ENCODE measurements around the gene ERICH3.

The ERICH3 gene

DNA sequence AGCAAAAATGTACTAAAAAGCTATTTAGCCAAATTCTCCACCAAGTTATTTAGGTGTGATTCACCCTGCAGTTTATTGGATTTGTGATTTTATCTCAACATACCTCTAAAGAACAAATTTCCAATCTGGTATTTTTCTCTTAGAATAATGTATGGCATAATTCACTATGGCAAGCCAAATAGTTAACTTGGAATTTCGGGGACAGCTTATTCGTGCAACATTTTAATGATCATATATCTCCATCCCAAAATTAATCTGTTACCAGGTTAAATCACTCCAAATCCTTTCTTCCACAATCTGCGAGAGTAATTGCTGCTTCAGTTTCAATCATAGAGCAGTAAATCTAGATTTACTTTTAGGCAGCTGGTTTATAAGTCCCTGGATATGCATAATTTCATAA lies 53.4 kb downstream of the ERICH3 start:
- no peaks in the 10 kb centered on the region for H3K9me3 ChIP-seq (ENCODE audit: control insufficient read depth in 1 of 2, low read length in 2 of 2)
- no peak overlapping the region for H3K27ac ChIP-seq (ENCODE audit: low read length)
- no peak overlapping the region for H3K4me3 ChIP-seq (ENCODE audit: low read depth in 1 of 2, low read length in 2 of 2)
- no peaks in the 10 kb centered on the region for H3K4me1 ChIP-seq (ENCODE audit: control insufficient read depth in 1 of 2, insufficient read depth in 2 of 2, low read length in 2 of 2)
- H3K36me3 ChIP-seq (ENCODE audit: control insufficient read depth in 1 of 2, insufficient read depth in 2 of 2, low read length in 2 of 2): no peaks in the 10 kb centered on the region
- H3K27me3 ChIP-seq (ENCODE audit: low read depth, low read length): no peaks in the 10 kb centered on the region

DNA sequence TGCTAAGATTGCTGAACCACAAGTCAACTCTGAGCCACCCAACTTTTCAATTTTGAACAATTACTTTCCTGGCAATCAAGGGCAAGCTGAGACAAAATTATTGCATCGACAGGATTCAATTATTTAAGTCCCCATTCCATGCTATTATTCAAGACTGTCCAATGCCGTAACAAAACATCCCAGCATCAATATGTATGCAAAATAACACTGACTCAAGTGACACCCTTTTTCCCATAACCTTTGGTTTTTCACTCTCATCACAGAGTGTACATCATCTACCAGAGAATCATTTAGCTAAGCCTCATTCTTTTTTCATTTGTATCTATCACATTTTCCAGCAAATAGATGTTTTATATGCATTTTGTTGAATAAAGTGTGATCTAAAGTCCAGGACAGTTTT lies 54.6 kb downstream of the ERICH3 start:
- Histone ChIP-seq H3K9me3 (ENCODE audit: control insufficient read depth in 1 of 2, low read length in 2 of 2) (no peaks in the 10 kb centered on the region), H3K27me3 (ENCODE audit: low read depth, low read length) (no peaks in the 10 kb centered on the region), H3K27ac (ENCODE audit: low read length) (no peak overlapping the region), H3K4me1 (ENCODE audit: control insufficient read depth in 1 of 2, insufficient read depth in 2 of 2, low read length in 2 of 2) (no peaks in the 10 kb centered on the region), H3K4me3 (ENCODE audit: low read depth in 1 of 2, low read length in 2 of 2) (no peak overlapping the region), H3K36me3 (ENCODE audit: control insufficient read depth in 1 of 2, insufficient read depth in 2 of 2, low read length in 2 of 2) (no peaks in the 10 kb centered on the region)

DNA sequence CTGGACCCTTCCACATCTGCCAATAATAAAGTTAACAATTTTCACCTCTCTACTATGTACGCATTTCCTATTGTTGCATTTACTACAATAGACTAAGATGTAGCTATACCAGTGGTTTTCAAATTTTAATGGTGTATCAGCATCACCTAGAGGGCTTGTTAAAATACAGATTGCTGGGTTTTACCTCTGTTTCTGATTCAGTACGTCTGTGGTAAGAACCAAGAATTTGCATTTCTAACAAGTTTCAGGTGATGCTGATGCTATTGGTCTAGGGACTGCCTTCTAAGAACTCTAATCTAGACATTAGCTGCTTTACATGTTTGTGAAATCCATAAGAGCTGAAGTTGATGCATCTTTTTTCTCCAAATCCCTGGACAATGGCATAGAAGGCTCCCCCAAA lies 59.7 kb downstream of the ERICH3 start:
- Histone ChIP-seq H3K9me3 (ENCODE audit: control insufficient read depth in 1 of 2, low read length in 2 of 2) (no peaks in the 10 kb centered on the region), H3K36me3 (ENCODE audit: control insufficient read depth in 1 of 2, insufficient read depth in 2 of 2, low read length in 2 of 2) (no peaks in the 10 kb centered on the region), H3K4me3 (ENCODE audit: low read depth in 1 of 2, low read length in 2 of 2) (no peak overlapping the region), H3K27ac (ENCODE audit: low read length) (no peak overlapping the region), H3K27me3 (ENCODE audit: low read depth, low read length) (no peaks in the 10 kb centered on the region), H3K4me1 (ENCODE audit: control insufficient read depth in 1 of 2, insufficient read depth in 2 of 2, low read length in 2 of 2) (no peaks in the 10 kb centered on the region)

DNA sequence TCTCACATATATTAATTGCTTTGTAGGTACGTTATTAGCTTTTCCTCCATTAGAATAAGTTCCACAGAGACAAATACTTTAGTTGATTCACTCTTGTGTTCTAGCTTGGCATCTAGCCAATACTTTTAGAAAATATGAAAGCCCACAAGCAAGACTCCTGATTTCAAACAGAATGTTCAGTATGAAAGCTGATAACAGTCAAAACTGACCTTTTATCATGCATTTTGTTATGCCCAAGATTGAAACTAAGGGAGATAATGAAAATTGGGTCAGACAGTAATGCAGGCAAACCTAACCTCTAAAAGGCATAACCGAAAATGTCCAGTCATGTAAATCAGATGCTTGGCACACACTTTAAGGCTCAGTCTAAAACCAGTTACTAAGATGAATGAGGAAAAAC lies 61.7 kb downstream of the ERICH3 start:
- Histone ChIP-seq H3K27me3 (ENCODE audit: low read depth, low read length) (no peaks in the 10 kb centered on the region), H3K9me3 (ENCODE audit: control insufficient read depth in 1 of 2, low read length in 2 of 2) (no peaks in the 10 kb centered on the region), H3K36me3 (ENCODE audit: control insufficient read depth in 1 of 2, insufficient read depth in 2 of 2, low read length in 2 of 2) (no peaks in the 10 kb centered on the region), H3K4me1 (ENCODE audit: control insufficient read depth in 1 of 2, insufficient read depth in 2 of 2, low read length in 2 of 2) (no peaks in the 10 kb centered on the region), H3K27ac (ENCODE audit: low read length) (no peak overlapping the region), H3K4me3 (ENCODE audit: low read depth in 1 of 2, low read length in 2 of 2) (no peak overlapping the region)

DNA sequence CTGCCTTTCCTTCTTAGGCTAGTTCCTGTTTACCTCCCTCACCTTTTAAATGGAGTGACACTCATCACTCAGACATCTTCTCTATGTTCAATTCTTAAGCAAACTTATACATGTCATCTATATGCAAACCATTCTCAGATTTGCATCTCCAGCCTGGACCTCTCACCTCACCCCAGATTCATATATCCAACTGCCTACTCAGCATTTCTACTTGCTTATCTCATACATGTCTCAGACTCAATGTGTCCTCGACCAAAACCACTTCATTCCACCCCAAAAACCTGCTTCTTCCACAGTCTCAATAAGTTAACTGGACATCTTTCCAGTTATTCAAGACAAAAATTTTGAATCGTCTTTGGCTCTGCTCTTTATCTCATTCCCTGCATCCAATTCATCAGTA lies 62.6 kb downstream of the ERICH3 start:
- H3K27ac ChIP-seq (ENCODE audit: low read length): no peak overlapping the region
- H3K4me3 ChIP-seq (ENCODE audit: low read depth in 1 of 2, low read length in 2 of 2): no peak overlapping the region
- no peaks in the 10 kb centered on the region for H3K9me3 ChIP-seq (ENCODE audit: control insufficient read depth in 1 of 2, low read length in 2 of 2)
- no peaks in the 10 kb centered on the region for H3K27me3 ChIP-seq (ENCODE audit: low read depth, low read length)
- H3K4me1 ChIP-seq (ENCODE audit: control insufficient read depth in 1 of 2, insufficient read depth in 2 of 2, low read length in 2 of 2): no peaks in the 10 kb centered on the region
- H3K36me3 ChIP-seq (ENCODE audit: control insufficient read depth in 1 of 2, insufficient read depth in 2 of 2, low read length in 2 of 2): no peaks in the 10 kb centered on the region

DNA sequence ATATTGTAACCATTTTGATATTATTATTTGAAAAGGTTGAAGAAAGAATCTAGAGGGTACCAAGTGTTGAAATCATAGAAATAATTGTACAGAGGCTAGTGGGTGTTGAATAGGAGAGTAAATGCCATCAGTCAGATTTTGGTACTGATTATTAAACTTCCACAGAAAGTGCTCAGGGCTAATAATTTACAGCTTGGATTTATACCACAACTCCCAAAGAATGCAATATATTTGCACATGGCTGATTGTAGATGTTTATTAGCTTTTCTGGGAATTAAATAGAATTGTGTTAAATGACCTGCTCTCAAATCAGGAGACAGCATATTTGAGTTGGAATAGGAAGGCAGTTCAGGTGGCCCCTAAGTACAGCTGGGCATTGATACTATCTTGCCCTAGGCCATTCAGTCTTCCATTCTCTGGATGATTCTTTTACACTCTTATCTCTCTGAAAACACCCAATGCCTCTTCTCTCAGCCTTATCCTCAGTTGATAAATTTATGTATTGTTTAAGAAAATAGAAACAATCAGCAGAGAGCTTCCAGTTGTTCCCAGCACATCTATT lies 63.7 kb downstream of the ERICH3 start:
- H3K4me1 ChIP-seq (ENCODE audit: control insufficient read depth in 1 of 2, insufficient read depth in 2 of 2, low read length in 2 of 2): no peaks in the 10 kb centered on the region
- no peak overlapping the region for H3K27ac ChIP-seq (ENCODE audit: low read length)
- no peaks in the 10 kb centered on the region for H3K9me3 ChIP-seq (ENCODE audit: control insufficient read depth in 1 of 2, low read length in 2 of 2)
- no peaks in the 10 kb centered on the region for H3K27me3 ChIP-seq (ENCODE audit: low read depth, low read length)
- H3K4me3 ChIP-seq (ENCODE audit: low read depth in 1 of 2, low read length in 2 of 2): no peak overlapping the region
- no peaks in the 10 kb centered on the region for H3K36me3 ChIP-seq (ENCODE audit: control insufficient read depth in 1 of 2, insufficient read depth in 2 of 2, low read length in 2 of 2)

DNA sequence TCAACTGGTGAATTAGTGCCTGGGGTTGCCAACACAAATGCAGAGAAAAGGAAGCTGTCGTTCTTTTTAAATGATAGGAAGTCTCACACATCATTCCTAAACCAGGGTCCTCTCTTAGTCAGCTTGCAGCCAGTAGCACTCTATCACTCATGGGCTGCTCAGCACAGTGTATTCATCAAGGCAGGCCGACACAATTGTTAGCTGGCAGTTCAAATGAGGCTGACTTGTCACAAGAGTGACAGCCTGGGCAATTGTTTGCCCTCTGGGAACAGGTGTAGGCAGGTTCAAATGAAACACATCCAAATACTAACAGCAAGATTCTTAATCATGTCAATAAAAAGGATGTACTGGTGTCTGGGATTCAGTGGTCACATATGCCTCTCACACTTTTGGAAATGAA lies 76.9 kb downstream of the ERICH3 start:
- H3K27me3 ChIP-seq (ENCODE audit: low read depth, low read length): no peaks in the 10 kb centered on the region
- H3K4me3 ChIP-seq (ENCODE audit: low read depth in 1 of 2, low read length in 2 of 2): no peak overlapping the region
- H3K27ac ChIP-seq (ENCODE audit: low read length): no peak overlapping the region

DNA sequence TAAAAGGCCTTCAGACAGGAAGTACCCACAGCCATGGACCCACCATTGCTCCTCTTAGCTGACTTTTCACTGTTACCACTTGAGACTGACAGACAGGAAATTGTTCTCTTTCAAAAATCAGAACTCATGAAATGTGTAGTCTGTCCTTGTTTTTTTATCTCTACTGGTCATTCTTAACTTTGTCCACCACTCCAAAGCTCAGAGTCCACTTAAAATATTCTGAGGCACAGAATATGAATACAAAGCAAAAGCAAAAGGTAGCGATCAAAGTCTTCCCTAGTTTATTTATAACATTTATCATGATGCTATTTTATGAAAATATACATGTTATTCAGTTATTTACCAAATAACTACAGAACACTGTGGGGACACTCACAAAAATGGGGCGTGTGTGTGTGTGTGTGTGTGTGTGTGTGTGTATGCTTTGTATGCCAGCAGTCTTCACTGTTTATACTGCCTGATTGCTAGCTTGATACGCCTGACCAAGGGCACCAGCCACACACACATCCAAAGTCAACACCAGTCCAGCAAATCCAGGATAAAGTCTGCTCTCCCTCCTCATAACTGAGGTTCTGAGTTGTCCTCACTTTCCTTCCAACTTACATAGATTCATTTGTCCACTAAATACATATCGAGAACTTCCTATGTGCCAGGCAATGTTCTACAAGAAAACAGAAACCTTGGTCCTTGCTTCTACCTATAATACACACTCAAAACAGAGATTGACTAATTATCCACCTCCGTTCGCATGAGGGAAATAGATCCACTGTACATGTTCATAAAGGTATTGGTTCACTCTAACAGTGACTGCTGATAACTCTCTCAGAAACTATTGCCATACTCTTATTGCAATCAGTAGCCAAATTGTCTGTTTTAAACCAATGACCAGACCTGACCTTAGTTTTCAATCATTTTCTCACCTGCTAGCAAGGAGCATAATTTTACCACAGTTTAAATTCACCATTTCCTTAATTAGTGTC lies 79.4 kb downstream of the ERICH3 start:
- Histone ChIP-seq H3K27ac (ENCODE audit: low read length) (no peak overlapping the region), H3K9me3 (ENCODE audit: control insufficient read depth in 1 of 2, low read length in 2 of 2) (no peaks in the 10 kb centered on the region), H3K27me3 (ENCODE audit: low read depth, low read length) (no peaks in the 10 kb centered on the region), H3K36me3 (ENCODE audit: control insufficient read depth in 1 of 2, insufficient read depth in 2 of 2, low read length in 2 of 2) (no peaks in the 10 kb centered on the region), H3K4me3 (ENCODE audit: low read depth in 1 of 2, low read length in 2 of 2) (no peak overlapping the region), H3K4me1 (ENCODE audit: control insufficient read depth in 1 of 2, insufficient read depth in 2 of 2, low read length in 2 of 2) (no peaks in the 10 kb centered on the region)

More for the DNA sequence above, 76.9 kb downstream of the ERICH3 start:
- Histone ChIP-seq H3K4me1 (ENCODE audit: control insufficient read depth in 1 of 2, insufficient read depth in 2 of 2, low read length in 2 of 2) (no peaks in the 10 kb centered on the region), H3K9me3 (ENCODE audit: control insufficient read depth in 1 of 2, low read length in 2 of 2) (no peaks in the 10 kb centered on the region), H3K36me3 (ENCODE audit: control insufficient read depth in 1 of 2, insufficient read depth in 2 of 2, low read length in 2 of 2) (no peaks in the 10 kb centered on the region)

DNA sequence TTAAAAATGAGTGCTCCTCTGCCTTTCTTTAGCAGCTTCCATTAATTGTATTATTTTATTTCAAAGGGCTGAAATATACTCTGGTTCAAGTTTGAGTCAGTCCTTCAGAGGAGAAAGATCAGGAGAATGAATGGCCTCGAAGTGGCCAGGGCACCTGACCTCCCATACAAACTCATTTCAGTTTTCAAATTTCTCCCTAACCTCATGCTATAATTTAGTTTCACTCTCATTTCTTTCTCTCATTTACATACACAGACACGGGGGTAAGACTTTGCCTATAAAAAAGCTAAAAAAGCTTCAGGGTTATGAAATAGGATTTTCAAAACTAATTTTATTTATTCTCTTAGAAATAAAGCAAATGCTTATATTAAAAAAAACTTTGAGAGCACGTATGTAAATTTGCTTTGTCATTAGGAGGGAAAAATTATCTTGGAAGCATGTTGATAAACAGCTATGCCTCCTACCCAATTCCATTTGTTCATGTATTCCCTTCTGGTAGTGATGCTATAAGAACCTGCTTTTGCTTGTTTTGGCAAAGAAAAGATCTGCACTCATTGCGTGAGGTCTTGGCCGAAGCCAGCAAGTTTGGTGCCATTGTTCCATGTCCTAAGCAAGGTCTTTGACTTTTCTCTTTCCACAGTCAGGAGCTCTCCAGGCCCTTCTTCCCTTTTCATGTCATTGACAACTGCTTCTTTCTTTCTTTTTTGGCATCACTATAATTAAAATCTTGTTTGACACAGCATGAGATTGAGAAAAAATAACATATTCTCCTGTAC lies 80.8 kb downstream of the ERICH3 start:
- H3K9me3 ChIP-seq (ENCODE audit: control insufficient read depth in 1 of 2, low read length in 2 of 2): no peaks in the 10 kb centered on the region
- no peak overlapping the region for H3K27ac ChIP-seq (ENCODE audit: low read length)

DNA sequence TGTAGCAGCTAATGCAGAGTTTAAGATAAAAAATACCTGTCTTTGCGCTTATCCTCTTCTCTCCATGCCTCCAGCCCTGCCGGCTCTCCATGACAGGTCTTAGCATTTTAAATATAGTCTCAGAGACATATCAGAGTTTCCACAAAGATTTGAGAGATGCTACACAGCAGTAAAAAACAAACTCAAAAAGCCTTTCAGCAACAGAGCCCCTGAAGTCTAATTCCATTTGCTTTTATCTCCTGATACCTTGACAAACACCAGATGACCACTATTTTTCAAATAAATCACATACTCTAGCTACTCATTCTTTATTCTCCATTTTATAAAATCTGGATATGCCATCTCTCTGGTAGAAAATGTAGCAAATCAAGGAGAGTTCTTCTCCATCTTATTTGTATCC lies 81.6 kb downstream of the ERICH3 start:
- no peaks in the 10 kb centered on the region for H3K27me3 ChIP-seq (ENCODE audit: low read depth, low read length)
- no peak overlapping the region for H3K27ac ChIP-seq (ENCODE audit: low read length)
- H3K4me1 ChIP-seq (ENCODE audit: control insufficient read depth in 1 of 2, insufficient read depth in 2 of 2, low read length in 2 of 2): no peaks in the 10 kb centered on the region
- no peak overlapping the region for H3K4me3 ChIP-seq (ENCODE audit: low read depth in 1 of 2, low read length in 2 of 2)
- H3K9me3 ChIP-seq (ENCODE audit: control insufficient read depth in 1 of 2, low read length in 2 of 2): no peaks in the 10 kb centered on the region
- H3K36me3 ChIP-seq (ENCODE audit: control insufficient read depth in 1 of 2, insufficient read depth in 2 of 2, low read length in 2 of 2): no peaks in the 10 kb centered on the region

More for the DNA sequence above, 80.8 kb downstream of the ERICH3 start:
- Histone ChIP-seq H3K36me3 (ENCODE audit: control insufficient read depth in 1 of 2, insufficient read depth in 2 of 2, low read length in 2 of 2) (no peaks in the 10 kb centered on the region), H3K4me1 (ENCODE audit: control insufficient read depth in 1 of 2, insufficient read depth in 2 of 2, low read length in 2 of 2) (no peaks in the 10 kb centered on the region), H3K4me3 (ENCODE audit: low read depth in 1 of 2, low read length in 2 of 2) (no peak overlapping the region), H3K27me3 (ENCODE audit: low read depth, low read length) (no peaks in the 10 kb centered on the region)

DNA sequence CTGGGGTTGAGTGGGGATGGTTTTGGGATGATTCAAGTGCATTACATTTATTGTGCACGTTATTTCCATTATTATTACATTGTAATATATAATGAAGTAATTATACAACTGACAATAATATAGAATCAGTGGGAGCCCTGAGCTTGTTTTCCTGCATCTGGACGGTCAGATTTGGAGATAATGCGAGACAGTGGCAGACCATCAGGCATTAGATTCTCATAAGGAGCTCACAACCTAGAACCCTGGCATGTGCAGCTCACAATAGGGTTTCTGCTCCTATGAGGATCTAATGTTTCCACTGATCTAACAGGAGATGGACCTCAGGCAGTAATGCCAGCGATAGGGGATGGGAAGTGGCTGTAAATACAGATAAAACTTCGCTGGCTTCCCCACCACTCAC lies 83.3 kb downstream of the ERICH3 start:
- H3K4me3 ChIP-seq (ENCODE audit: low read depth in 1 of 2, low read length in 2 of 2): no peak overlapping the region
- no peaks in the 10 kb centered on the region for H3K4me1 ChIP-seq (ENCODE audit: control insufficient read depth in 1 of 2, insufficient read depth in 2 of 2, low read length in 2 of 2)
- H3K36me3 ChIP-seq (ENCODE audit: control insufficient read depth in 1 of 2, insufficient read depth in 2 of 2, low read length in 2 of 2): no peaks in the 10 kb centered on the region
- H3K9me3 ChIP-seq (ENCODE audit: control insufficient read depth in 1 of 2, low read length in 2 of 2): no peaks in the 10 kb centered on the region
- H3K27me3 ChIP-seq (ENCODE audit: low read depth, low read length): no peaks in the 10 kb centered on the region
- H3K27ac ChIP-seq (ENCODE audit: low read length): no peak overlapping the region

Data from muscle layer of duodenum (tissue), 2 donors.